Measurements from ENCODE around the gene ATXN1. TPM values are rescaled to one million over a fixed set of nuclear protein-coding genes. Genes with fewer than 3 reads are reported as not detected.

Gene ATXN1
- total and polyA plus RNA-seq, 3 donors from 2014 or later, result 12.8 to 84.1 (median 64.3) TPM

- no peaks in the 10 kb centered on the region for H3K27me3 ChIP-seq
- H3K9me3 ChIP-seq, result no peaks in the 10 kb centered on the region
- no peak for TF ChIP-seq POLR2A (IDR thresholded peaks at IDR 0.05)
- no peak for TF ChIP-seq CTCF (IDR thresholded peaks at IDR 0.05)
- no peaks in the 10 kb centered on the region for H3K36me3 ChIP-seq (ENCODE audit: low read depth, missing control alignments)
- intact Hi-C loops (cut with DNase I; ENCODE audit: low total_unique reads), result no loop called here
- H3K4me1 ChIP-seq, result peaks cover 6% of the 10 kb centered on the region
- H3K27ac ChIP-seq, result no peak overlapping the region
- 88 to 91% methylated on average over 1 of the region's 1 CpG for WGBS, 2 donors
- DNase-seq, result no peak
- H3K4me3 ChIP-seq, result no peak overlapping the region
Measured at GRCh38 chr6:16473908-16474771, 287.1 kb downstream of the ATXN1 start.

GRCh38 chr6:16473184-16473907, 287.9 kb downstream of the ATXN1 start:
- WGBS, 2 donors, result 83% methylated on average over 10 of the region's 10 CpGs
- TF ChIP-seq POLR2A (IDR thresholded peaks at IDR 0.05) (no peak), CTCF (IDR thresholded peaks at IDR 0.05) (no peak)
- no peak overlapping the region for H3K27ac ChIP-seq
- H3K9me3 ChIP-seq, result no peaks in the 10 kb centered on the region
- H3K4me3 ChIP-seq, result no peak overlapping the region
- no peaks in the 10 kb centered on the region for H3K36me3 ChIP-seq (ENCODE audit: low read depth, missing control alignments)
- intact Hi-C loops (cut with DNase I; ENCODE audit: low total_unique reads), result no loop called here
- no peaks in the 10 kb centered on the region for H3K27me3 ChIP-seq
- H3K4me1 ChIP-seq, result peaks cover 6% of the 10 kb centered on the region
- DNase-seq, result no peak

- no peak overlapping the region for H3K4me3 ChIP-seq
- intact Hi-C loops (cut with DNase I; ENCODE audit: low total_unique reads), result no loop called here
- H3K4me1 ChIP-seq, result peaks cover 6% of the 10 kb centered on the region
- DNase-seq, result no peak
- WGBS, 2 donors, result 76 to 77% methylated on average over 3 of the region's 3 CpGs
- no peak for TF ChIP-seq CTCF (IDR thresholded peaks at IDR 0.05)
- no peak for TF ChIP-seq POLR2A (IDR thresholded peaks at IDR 0.05)
- H3K9me3 ChIP-seq, result no peaks in the 10 kb centered on the region
- no peaks in the 10 kb centered on the region for H3K36me3 ChIP-seq (ENCODE audit: low read depth, missing control alignments)
- H3K27ac ChIP-seq, result no peak overlapping the region
- H3K27me3 ChIP-seq, result no peaks in the 10 kb centered on the region
Measured at GRCh38 chr6:16472349-16473069, 288.8 kb downstream of the ATXN1 start.

GRCh38 chr6:16471910-16472297, 289.4 kb downstream of the ATXN1 start:
- intact Hi-C loops (cut with DNase I; ENCODE audit: low total_unique reads), result no loop called here
- Histone ChIP-seq H3K4me1 (peaks cover 6% of the 10 kb centered on the region), H3K27ac (no peak overlapping the region), H3K4me3 (no peak overlapping the region), H3K27me3 (no peaks in the 10 kb centered on the region), H3K36me3 (ENCODE audit: low read depth, missing control alignments) (no peaks in the 10 kb centered on the region), H3K9me3 (no peaks in the 10 kb centered on the region)
- DNase-seq, result no peak
- WGBS, 2 donors, result 90 to 95% methylated on average over 3 of the region's 3 CpGs
- TF ChIP-seq CTCF (IDR thresholded peaks at IDR 0.05), result no peak
- TF ChIP-seq POLR2A (IDR thresholded peaks at IDR 0.05), result no peak

All from testis (tissue), 3 donors.